GM21576 (cell line): ENCODE results near the gene DYRK1A.

Source experiments
- ATAC-seq: cut with Tn5 transposase; IDR thresholded peaks from one replicate; pipeline ENCODE4 v1.9.1; 2021; ENCODE audit warnings: mild to moderate bottlenecking, moderate library complexity; ENCODE audit not compliant: unreplicated experiment

The DYRK1A gene

DNA sequence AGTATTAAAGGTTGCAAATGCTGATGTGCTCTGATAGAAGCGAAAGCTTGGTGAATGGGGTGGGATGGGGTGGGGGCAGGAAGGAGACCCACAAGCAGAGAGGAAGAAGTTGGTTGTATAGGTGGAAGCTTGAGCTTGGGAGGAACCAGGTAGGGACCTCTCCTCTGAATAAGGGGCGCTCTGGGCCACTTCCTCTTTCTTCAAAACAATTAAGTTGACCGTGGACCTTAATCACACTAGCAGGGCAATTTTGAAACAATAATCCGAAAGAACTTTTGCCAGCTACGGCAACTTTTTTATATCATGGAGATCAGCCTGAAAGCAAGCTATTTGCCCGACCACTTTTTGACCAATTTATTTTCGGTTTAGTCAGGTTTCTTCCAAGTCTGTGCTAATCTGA lies 1.9 kb upstream of the DYRK1A start:
- ATAC-seq, result no peak

DNA sequence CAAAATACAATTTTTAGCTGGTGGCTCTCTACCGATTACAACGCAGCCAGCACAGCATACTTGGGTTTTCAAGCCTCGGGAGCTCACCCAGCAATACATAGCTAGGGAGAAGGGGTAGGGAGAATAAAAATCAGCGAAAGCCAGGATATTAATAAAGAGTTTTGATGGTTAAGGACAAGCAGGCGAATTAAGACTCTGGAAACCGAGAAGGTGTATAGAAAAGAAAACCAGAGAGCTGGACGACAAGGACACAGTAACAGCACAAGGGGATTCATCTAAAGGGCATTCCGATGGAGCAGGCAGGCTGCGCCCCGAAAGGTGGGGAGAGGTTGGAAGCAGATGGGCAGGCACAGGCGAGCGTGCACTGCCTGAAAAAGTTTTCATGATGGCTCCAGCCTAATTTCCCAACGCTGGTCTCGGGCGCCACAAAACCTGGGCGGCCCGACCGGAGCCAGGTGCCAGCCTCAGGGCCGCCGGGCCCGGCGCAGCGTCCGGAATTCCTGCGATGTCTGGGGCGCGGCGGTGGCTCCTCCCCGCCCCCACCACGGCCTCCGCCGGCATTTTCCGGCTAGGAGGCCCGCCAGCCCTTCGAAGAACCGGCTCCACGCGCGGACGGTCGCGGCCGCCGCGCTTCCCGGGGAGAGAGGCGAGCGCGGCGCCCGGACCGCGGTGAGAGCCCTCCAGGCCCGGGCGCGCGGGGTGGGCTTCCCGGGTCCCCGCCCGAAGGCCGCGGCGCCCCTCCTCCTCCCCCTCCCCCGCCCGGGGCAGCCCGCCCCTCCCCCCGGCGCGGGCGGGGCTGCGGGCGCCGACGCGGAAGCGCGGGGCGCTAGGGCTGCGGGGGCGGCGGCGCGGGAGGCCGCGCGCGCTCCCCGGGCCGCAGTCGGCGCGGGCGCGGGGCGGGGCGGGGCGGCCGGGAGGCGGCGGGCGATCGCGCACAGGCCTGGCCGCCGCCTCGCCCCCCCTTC lies 774 bp upstream of the DYRK1A start:
- ATAC-seq, result peak; percentile 29

DNA sequence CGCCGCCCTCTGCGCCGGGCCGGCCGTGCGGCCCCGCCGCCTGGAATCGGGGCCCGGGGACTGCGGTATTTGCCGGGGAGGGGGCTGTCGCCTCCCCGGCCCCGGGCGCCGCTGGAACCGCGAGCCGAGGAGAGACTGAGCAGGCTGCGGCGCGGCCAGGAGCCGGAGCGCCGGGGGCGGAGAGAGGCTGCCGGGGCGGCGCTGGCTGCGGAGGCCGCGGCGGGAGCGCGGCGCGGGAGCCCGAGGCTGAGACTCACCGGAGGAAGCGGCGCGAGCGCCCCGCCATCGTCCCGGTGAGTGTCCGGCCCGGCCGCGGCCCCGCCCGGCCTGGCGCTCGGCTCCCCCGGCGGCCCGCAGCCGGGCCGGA lies 746 bp downstream of the DYRK1A start:
- no peak for ATAC-seq

- peak; percentile 16 for ATAC-seq
Measured at GRCh38 chr21:37367703-37368540, 1.3 kb downstream of the DYRK1A start.

DNA sequence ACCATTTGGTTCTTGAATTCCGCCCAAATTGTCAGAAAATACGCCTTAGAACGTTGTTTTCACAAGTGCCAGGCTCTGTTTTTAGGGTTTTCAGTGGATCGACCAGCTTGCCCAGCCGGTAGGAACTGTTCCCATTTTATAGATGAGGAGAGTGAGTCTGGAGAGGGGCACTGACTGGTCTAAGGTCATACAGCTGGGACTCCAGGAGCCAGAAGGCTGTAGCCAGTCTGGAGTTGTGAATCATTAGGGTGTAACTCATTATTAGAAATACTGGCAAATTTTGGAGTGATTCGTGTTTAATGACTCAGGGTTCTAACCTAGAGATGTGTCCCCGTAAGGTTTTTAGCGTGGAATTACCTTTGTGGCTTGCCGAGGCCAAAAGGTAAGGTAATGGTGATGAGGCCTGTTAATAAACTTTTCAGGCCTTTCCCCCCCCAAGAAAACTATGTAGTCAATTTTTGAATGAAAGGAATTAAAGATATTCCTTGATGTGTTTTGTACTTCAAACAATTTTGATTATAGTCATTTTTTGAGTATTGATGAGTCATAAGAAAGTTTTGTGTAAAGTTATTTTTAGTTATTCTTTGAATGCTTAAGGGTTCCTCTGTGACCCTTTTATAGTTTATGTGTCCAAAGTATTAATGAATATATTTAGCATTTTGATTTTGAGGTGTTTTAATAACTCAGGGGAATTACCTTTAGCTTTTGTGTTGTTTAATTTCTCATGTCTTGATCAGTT lies 2.1 kb downstream of the DYRK1A start:
- ATAC-seq, result no peak

DNA sequence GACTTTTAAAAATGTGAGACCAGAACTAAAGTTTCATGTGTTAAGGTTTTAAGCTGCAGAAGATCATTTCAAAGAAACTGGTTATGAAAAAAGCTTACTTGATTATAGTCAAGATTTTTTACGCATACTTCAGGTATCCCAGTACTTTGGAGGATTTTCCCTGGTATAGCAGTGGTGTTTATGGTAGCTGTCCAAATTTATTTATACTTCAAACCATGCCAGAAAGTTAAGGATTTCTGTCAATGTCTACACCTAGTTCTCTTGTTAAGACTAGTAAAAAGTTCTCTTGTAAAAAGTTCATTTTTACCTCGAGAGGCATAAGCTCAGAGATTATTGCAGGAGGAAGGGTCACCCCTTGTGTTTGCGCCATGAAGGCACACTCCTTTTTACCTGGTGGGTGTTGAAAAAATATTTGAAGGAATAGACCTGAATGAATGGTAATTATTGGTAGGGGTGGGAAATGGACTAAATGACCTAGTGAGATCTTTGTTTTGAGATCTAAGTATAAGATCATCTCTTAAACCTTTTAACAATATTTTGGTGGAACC lies 2.8 kb downstream of the DYRK1A start:
- ATAC-seq, result no peak

- peak; percentile 23 for ATAC-seq
Measured at GRCh38 chr21:37370152-37371040, 3.8 kb downstream of the DYRK1A start.

- no peak for ATAC-seq
Measured at GRCh38 chr21:37371041-37371397, 4.4 kb downstream of the DYRK1A start.

- no peak for ATAC-seq
Measured at GRCh38 chr21:37372127-37372731, 5.7 kb downstream of the DYRK1A start.

DNA sequence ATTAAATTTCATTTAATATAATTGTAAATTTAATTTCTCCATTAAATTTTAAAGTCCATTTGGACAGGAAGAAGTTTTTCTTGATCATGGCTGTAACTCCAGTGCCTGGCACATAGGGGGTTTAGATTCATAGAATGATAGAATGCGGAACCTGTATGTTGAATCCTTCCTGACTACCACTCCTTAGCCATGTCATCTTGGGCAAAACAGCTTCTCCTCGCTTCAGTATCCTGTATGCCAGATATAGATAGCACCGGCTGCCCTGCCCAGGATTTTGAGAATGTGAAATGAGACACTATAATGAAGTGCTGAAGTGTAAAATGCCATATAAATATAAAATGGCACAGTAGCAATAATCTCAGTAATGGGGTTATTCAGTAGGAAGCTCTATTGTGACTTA lies 6.4 kb downstream of the DYRK1A start:
- no peak for ATAC-seq

DNA sequence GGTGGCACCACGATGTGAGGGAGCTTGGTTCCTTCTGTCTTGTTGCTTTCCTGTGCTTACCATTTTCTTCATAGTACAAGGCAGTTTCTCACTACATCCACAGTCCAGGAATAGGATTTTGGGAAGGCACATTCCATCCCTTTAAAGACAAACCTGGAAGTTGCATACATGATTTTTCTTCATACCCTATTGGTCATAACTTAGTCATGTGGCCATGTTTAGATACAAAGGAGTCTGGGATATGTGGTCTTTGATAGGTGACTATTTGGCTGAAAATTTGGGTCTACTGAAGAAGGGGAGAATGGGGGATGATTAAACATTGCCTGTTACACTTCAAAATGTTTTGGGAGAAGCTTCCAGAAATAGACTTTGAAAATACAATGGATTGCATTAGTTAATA lies 7.0 kb downstream of the DYRK1A start:
- no peak for ATAC-seq

DNA sequence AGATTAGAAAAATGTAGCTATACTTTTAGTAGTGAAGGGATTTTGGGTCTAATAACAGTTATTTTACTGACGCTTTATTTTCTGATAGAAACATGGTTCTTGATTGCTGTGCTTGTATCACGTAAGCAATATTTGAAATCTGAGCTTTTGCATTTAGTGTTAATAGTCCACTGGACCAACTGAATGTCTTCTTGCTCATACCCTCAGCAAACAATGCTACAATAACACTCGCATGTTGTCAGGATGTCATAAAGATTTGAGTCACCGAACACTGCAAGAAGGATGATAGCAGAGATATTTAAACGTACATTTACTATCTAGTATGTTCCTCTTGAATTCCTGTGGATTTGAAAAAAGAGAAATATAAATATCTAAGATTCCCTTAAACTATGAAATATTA lies 7.5 kb downstream of the DYRK1A start:
- ATAC-seq, result no peak

DNA sequence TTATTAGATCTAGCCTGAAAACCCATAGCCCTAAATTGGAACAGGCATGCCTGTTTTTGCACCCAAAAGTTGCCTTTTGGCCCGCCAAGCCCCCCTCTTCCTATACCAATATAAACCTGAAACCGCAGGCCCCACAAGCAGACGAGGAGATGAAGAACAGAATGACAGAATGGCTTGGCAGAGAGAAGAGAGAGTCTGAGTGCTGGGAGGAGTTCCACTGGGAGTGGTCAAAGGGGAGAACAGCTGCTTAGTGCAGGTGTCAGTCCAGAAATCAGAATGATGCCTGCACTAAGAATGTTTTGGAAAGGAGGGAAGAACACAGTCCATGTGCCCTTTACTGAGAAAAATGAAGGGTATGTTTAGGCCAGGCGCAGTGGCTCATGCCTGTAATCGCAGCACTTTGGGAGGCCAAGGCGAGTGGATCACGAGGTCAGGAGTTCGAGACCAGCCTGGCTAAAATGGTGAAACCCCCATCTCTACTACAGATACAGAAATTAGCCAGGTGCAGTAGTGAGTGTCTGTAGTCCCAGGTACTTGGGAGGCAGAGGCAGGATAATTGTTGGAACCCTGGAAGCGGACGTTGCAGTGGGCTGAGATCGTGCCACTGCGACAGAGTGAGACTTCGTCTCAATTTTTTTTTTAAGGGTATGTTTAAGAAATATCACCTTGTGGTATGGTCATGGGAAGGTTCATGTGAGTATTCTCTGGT lies 9.4 kb downstream of the DYRK1A start:
- no peak for ATAC-seq

- no peak for ATAC-seq
Measured at GRCh38 chr21:37378700-37379139, 12.1 kb downstream of the DYRK1A start.

GRCh38 chr21:37380349-37381323 lies 14.1 kb downstream of the DYRK1A start:
- no peak for ATAC-seq

DNA sequence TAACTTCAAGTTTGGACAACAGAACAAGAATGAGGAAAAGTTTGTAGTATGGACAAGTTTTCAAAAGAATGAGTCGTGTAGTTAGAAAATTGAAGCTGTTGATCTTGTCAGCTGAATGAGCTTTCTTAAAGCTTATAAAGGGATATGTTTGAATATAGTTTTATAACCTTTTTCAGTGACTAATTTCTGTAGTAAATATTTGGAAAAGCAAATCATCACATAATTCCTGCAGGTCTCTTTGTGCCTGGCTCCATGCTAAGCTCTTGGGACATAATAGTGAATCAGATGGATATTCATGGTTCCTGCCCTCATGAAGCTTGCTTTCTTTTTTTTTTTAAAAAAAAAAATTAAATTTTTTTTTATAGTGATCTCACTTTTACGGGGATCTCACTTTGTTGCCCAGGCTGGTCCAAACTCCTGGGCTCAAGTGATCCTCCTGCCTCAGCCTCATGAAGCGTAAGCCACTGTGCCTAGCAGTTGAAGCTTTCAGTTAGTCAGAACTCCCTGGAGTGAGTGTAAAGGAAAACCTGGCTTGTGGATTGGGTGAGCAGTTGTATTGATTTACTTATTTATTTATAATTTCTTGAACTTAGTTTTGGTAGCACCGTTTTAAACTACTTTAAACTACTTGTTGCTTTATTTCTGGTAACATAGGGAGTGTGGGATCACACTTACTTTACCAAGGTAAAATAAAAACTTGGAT lies 15.5 kb downstream of the DYRK1A start:
- no peak for ATAC-seq

GRCh38 chr21:37383086-37383485 lies 16.5 kb downstream of the DYRK1A start:
- no peak for ATAC-seq
